AG04449 (cell line): Measurements from ENCODE around the gene SYPL2.

ENCODE experiments used
- CTCF ChIA-PET: fragments of 350-600 bp; formaldehyde crosslinking; extraction: SDS; loops from one replicate; lab custom pipeline; 2021; ENCODE audit warnings: antibody characterized with exemption; lab: Yijun Ruan, JAX
- POLR2A ChIA-PET: fragments of 400-600, 350-600 bp; formaldehyde crosslinking; extraction: SDS; loops from one replicate; lab custom pipeline; 2020; ENCODE audit warnings: antibody characterized with exemption, inconsistent platforms; lab: Yijun Ruan, JAX
- DNase-seq: peaks from one replicate; pipeline ENCODE4 v3.0.0-alpha.2; 2010; ENCODE audit warnings: low read depth, low spot score
- H3K4me3 ChIP-seq: 2 replicates; pipeline ENCODE4 v1.5.1; 2011; ENCODE audit warnings: low read depth, mild to moderate bottlenecking, control low read depth, low read length
- TF ChIP-seq, protein P1 (sequence below): IDR thresholded peaks from one replicate; pipeline ENCODE4 v1.5.1; 2011; ENCODE audit warnings: mild to moderate bottlenecking, moderate library complexity, low read length, control low read depth, inconsistent platforms; ENCODE audit not compliant: insufficient read depth; ENCODE audit errors: missing control alignments

The SYPL2 gene

DNA sequence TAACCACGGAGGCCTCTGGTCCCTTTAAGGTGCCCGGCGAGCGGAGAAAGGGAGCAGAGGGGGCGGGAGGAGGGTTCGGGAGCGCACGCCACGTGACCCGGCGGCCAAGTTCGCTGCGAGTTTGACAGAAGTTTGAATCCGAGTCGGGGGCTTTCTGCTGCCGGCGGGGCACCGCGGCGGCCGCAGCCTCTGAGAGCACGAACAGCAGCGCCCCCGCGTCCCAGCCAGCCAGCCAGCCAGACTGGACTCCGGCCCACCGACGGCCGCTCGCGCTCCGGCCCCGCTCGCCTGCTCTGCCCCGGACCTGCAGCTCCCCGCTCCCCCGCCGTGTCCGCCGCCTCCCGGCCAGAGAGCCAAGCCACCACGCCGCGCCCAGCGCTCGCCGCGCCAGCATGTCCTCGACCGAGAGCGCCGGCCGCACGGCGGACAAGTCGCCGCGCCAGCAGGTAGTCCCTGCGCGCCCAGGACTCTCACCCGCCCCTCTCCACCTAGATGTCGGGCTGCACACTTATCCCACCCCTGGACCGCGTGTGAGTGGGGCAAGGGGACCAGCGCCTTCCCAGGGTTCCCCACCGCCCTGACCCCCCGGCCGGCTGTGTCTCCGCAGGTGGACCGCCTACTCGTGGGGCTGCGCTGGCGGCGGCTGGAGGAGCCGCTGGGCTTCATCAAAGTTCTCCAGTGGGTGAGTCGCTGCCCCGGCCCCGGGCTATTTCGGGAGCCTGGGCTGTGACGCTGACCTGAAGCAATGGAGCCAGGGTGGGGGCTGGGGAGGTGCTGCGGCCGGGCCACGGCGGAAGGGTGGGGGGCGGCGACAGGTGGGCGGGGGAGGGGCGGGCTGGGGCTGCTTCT lies at the start of gene SYPL2:
TSS of gene SYPL2 (plus strand) at position 95 of the 849 bp plus-strand sequence. CDS start at position 393, 298 bp downstream.
- no peak for DNase-seq

GRCh38 chr1:109423498-109423897 lies 42.8 kb upstream of the SYPL2 start:
- DNase-seq: no peak
- POLR2A ChIA-PET: no interaction called here
- no peak overlapping the region for H3K4me3 ChIP-seq
- TF ChIP-seq, protein P1, sequence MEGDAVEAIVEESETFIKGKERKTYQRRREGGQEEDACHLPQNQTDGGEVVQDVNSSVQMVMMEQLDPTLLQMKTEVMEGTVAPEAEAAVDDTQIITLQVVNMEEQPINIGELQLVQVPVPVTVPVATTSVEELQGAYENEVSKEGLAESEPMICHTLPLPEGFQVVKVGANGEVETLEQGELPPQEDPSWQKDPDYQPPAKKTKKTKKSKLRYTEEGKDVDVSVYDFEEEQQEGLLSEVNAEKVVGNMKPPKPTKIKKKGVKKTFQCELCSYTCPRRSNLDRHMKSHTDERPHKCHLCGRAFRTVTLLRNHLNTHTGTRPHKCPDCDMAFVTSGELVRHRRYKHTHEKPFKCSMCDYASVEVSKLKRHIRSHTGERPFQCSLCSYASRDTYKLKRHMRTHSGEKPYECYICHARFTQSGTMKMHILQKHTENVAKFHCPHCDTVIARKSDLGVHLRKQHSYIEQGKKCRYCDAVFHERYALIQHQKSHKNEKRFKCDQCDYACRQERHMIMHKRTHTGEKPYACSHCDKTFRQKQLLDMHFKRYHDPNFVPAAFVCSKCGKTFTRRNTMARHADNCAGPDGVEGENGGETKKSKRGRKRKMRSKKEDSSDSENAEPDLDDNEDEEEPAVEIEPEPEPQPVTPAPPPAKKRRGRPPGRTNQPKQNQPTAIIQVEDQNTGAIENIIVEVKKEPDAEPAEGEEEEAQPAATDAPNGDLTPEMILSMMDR: no peak
- CTCF ChIA-PET: interaction anchor here (0.8 to 9.3 kb wide), 4 partner anchors 11 to 107 kb away, joined by 3 to 86 read pairs (median 44); partner anchors contain the start of gene CYB561D1

More for the DNA sequence above, at the start of gene SYPL2:
- TF ChIP-seq, protein P1: no peak
- ChIA-PET CTCF (interaction anchor here (1.3 to 2.9 kb wide), 5 partner anchors 17 to 202 kb away, joined by 3 to 8 read pairs (median 5); partner anchors contain the start of gene ATXN7L2), POLR2A (no interaction called here)
- peak within 1 kb of the TSS; percentile 56 for H3K4me3 ChIP-seq

- ChIA-PET POLR2A (interaction anchor here (0.6 to 2.0 kb wide), 2 partner anchors 11 to 223 kb away, joined by 3 to 7 read pairs; no protein-coding TSS in a partner anchor), CTCF (interaction anchor here (0.8 to 9.3 kb wide), 7 partner anchors 23 to 162 kb away, joined by 3 to 86 read pairs (median 5); partner anchors contain the start of gene CYB561D1)
- TF ChIP-seq, protein P1: no peak
- peak overlapping the region; percentile 92 for H3K4me3 ChIP-seq
- DNase-seq: no peak
Observed at GRCh38 chr1:109425391-109426280, 40.7 kb upstream of the SYPL2 start.

GRCh38 chr1:109426281-109427170 lies 39.8 kb upstream of the SYPL2 start, which contains the start of gene PSMA5:
PSMA5 (minus strand) TSS chr1:109426448; CDS start chr1:109426330, 118 bp downstream.
- H3K4me3 ChIP-seq: peak within 1 kb of the TSS; percentile 92
- POLR2A ChIA-PET: interaction anchor here (0.6 to 2.0 kb wide), 2 partner anchors 12 to 224 kb away, joined by 3 to 7 read pairs; no protein-coding TSS in a partner anchor
- CTCF ChIA-PET: interaction anchor here (0.8 to 9.3 kb wide), 4 partner anchors 24 to 104 kb away, joined by 4 to 86 read pairs (median 48); partner anchors contain the start of gene CYB561D1
- TF ChIP-seq, protein P1: no peak
- DNase-seq: peak; percentile 97

DNA sequence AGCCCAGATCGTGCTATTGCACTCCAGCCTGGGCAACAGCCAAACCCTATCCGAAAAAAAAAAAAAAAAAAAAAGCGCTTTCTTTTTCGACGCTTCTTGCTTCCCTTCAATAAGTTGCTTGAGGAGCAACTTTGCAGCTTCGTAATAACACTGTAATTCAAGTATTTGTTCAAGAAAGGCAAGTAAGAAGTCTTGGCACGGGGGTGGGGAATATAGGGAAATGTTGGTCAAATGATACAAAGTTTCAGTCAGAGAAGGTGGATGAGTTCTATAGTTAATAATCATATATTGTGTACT lies 39.2 kb upstream of the SYPL2 start:
- POLR2A ChIA-PET: interaction anchor here (2.0 kb wide), 1 partner anchor 12 kb away, joined by 7 read pairs; no protein-coding TSS in a partner anchor
- TF ChIP-seq, protein P1: no peak
- DNase-seq: no peak
- peak overlapping the region; percentile 92 for H3K4me3 ChIP-seq
- CTCF ChIA-PET: interaction anchor here (1.3 to 9.3 kb wide), 4 partner anchors 10 to 104 kb away, joined by 4 to 86 read pairs (median 48); partner anchors contain the start of gene CYB561D1
